ENCODE results near the gene GPC5.

DNA sequence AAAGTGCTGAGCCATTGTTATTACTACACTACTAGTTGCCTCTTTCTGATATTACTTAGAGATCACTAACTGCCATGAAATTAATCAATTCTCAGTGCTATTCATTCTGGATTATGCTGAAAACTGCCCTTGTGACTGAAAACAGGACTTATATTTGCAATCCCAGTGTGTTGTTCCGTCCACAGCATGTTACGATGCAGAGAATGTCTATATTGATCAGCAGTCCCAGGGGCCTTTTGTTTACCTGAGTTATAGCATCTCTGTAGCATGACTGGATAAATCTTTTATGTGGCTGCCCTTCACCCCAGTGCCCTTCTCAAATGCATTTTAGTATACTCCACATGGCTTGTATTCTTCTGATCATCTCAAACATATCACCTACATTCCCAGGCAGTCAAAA, 251.0 kb downstream of the GPC5 start:
- TF ChIP-seq CTCF (IDR thresholded peaks at IDR 0.05; ENCODE audit: low read depth, low read length) = no peak
- TF ChIP-seq EZH2phosphoT487 (IDR thresholded peaks at IDR 0.05; ENCODE audit: low read depth) = no peak

All from OCI-LY3 (cell line).